ENCODE measurements around the gene TRAPPC10.

TRAPPC10 gene

DNA sequence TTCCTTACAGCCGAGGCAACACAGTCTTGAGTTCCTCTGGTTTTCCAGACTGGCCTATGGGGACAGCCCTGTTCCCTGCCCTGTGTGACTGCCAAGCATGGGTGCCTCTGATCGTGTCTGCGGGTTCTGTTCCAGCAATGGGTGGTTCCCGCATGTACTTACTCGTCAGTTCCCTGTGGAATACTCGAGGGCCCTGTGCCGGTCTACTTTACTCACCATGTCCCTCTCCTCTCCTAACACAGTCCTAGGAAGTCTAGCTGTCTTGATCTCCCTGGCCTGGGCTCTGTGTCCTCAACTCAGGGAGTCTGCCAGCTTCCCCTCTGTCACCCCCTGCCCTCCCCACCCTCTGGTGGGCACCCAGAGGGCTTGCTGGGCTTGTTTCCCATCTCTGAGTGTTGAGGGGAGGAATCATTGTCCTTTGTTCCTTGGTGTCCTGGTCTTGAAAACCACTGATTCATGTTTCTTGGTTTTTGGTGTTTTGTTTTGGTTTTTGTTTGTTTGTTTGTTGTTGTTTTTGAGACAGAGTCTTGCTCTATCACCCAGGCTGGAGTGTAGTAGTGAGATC is 36.0 kb downstream of the TRAPPC10 start:
- DNase-seq: no peak

DNA sequence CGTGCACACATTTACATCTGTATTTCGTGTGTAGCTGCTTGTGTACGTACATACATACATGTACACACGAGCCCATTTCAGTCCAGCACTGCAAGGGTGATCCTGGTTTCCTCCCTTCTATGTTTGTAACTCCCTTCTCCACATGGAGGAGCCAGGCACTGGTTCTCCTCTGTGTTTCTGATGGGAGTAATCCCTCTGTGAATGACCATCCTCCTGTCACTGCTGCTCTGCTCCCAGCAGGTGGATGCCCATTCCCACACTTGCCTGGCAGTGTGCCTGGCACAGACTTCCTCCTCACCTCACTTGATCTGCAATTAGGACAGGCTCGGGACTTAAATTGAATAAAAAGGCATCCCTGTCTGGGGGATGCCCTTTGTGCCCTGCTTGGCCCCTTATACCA is 37.1 kb downstream of the TRAPPC10 start:
- no peak for DNase-seq

DNA sequence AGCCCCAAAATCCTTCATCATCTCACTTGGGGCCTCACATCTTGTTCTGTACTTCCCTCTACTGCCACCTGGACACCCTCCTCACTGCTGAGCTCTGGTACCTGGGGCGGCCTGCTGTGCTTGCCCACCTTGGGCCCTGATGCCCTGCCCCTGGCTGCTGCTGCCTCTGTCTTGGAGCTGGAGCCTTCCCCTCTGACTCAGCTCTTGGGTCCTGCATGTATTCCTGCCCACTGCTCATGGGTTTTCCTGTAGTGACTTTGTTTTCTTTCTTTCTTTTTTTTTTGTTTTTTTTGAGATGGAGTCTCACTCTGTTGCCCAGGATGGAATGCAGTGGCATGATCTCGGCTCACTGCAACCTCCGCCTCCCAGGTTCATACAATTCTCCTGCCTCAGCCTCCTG is 37.5 kb downstream of the TRAPPC10 start:
- DNase-seq: no peak

DNA sequence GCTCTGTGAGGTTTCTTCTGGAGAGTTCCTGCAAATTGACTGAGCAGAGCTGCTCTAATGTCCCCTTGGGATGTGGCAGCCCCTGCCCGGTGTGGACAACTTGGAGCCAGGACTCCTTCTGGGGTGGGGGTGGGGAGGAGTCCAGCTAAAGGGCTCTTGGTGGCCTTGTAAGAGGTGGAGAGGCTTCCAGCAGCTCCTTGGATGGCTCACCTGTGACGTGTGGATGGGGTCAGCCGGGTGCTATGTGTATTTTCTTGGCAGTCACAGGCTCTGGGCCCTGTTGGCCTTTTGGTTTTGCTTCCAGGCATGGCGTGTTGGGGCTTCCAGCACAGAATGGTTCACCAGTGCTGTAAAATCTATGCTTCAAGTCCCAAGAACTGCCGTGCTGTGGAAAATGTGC is 38.2 kb downstream of the TRAPPC10 start:
- no peak for DNase-seq

DNA sequence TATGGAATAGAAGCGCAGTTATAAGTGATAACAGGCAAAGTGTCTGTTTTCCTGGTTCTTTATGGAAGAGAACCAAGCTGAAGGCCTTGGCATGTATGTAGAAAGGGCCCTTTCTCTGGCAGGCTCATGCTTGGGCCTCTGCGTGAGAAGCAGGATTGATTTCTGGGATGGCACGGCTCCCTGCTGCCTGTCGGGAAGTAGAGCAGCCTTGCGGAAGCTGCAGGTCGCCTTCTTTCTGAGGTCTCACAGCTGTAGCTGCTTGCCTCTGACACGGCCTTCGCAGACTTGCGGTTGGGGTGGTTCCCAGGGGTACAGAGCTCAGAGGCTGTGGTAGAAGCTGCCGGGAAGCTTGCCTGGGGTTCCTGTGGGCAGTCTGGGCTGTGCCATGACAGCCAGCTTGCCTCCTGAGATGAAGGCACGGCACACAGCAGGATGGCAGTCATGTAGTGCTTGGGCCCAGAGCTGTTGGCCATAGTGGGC is 39.4 kb downstream of the TRAPPC10 start:
- no peak for DNase-seq

DNA sequence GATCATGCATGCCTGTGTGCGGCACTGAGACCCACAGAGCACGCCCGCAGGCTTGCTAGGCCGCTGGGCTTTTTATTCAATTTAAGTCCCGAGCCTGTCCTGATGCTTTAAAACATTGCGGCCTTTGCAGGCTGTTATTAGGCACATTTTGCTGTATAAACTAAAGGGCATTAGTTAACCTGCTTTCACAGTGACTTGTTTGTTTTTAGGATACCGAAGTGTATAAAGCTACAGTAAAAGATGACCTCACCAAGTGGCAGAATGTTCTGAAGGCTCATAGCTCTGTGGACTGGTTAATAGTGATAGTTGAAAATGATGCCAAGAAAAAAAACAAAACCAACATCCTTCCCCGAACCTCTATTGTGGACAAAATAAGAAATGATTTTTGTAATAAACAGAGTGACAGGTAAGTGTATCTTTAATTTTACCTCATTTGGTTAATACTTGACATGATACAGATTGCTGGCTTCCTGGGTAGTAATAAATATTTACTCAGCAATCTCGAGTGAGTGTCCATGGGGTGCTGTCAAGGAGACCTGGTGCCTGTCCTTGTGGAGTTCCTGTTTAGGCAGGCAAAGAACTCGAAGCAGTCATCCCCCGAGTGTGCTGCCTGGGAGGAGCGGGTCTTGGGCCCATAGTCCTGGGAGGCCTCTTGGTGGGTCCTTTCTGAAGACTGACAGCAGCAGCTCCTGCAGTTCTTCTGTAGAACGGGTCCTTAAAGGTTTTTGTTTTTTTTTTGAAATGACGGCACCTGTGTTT is 40.1 kb downstream of the TRAPPC10 start:
- no peak for DNase-seq

DNA sequence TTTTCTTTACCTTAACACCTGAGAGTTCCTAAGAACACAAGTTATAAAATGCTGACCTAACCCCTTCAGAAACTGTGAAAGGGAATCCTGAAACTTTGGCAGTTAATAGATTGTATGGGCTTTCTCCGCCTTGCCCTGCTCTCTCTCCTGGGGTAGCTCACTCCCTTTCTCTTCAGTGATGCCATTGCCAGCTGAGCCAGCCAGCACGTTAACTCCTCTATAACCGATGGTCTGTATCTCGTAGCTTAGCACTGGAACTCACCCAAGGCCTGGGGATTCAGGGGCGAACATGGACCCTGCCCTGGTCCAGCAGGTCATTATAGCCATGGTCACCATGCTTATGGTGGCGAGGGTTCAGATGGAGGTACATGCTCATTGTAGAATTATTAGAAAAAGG is 40.7 kb downstream of the TRAPPC10 start:
- DNase-seq: no peak

DNA sequence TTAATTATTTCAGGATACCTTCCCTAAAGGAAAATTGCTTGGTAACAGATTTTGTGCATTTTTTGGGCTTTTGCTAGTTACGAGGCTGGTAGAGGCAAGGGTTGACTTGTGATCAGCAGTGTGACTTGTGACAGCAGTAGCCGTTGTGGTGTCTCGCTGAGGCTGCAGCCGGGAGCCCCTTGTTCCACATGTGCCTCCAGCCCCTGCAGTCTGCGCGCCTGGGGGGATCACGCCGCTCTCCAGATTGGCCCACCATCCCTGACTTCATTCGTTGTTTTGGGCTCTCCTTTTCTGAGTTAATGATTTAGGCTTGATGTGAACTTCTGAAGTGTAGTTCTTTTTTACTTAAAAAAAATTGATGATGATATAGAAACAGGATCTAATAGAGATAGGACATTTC is 41.5 kb downstream of the TRAPPC10 start:
- DNase-seq: no peak

DNA sequence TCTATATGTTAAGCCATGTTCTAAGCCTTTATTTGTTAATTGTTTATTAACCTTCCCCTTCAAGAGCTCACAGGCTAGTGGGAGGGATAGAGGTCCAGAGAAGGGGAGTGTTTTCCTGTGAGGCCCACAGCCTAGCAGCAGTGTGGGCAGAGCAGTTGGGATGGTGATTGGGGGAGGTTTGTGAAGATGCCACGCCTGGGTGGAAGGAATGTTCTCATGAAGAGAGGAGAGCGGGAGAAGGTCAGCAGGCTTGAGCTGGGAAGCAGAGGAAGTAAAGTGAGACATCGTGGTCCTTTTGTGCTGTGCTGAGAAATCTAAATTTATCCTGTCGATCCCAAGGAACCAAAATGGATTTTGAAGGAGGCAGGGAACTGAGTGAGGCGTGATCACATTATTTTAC is 42.6 kb downstream of the TRAPPC10 start:
- DNase-seq: no peak

DNA sequence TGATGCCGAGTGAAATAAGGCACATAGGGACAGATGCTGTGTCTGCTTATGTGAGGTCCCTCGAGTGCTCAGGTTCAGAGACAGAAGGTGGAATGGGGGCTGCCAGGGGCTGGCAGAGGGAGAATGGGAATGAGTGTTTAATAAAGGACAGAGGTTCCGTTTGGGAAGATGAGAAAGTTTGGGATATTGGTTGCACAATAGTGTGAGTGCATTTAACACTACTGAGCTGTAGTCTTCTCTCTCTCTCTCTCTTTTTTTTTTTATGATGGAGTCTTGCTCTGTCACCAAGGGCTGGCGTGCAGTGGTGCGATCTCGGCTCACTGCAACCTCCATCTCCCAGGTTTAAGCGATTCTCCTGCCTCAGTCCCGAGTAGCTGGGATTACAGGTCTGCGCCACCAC is 44.9 kb downstream of the TRAPPC10 start:
- DNase-seq: no peak

DNA sequence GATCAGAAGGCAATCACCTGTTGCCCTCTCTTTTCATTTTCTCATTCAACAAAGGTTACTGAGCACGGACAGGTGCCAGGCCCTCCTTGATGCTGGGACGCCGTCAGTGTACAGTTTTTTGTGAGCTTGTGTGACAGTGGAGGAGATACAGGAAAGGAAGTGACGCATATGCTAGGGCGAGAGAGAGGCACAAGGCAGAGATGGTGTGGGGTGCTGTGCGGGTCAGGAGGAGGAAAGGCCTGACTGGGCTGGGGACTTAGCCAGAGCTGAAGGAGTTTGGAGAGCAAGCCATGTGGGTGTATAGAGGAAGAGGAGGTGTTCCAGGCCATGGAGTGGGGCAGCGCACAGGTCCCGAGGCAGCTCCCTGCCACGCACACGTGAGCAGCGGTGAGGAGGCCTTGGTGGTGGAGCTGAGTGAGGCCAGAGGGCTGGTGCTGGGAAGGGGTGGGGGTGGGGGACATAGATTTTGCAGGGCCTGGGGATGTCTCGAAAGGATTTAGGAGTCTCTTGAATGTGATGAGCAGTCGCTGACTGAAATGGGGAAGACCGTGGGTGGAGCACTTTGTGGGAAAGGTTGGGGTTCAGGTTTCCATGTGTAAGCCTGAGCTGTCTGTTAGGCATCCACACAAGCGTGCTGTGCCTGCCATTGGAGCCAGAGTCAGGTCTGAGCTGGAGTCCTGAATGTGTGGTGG is 46.0 kb downstream of the TRAPPC10 start:
- peak; percentile 53 for DNase-seq

DNA sequence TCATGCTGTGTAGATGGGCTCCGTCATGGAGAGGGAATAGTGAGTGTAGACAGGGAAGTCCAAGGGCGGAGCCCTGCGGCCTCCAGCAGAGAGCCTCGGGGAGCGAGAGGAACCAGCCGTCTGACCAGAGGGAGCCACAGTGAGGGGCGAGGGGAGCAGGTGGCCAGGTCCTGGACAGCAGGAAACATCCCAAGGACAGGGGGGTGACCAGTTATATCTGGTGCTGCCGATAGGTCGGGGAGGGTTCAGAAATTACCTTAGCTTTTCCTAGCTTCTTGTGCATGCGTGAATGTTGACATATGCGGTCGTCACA is 46.5 kb downstream of the TRAPPC10 start:
- DNase-seq: no peak

DNA sequence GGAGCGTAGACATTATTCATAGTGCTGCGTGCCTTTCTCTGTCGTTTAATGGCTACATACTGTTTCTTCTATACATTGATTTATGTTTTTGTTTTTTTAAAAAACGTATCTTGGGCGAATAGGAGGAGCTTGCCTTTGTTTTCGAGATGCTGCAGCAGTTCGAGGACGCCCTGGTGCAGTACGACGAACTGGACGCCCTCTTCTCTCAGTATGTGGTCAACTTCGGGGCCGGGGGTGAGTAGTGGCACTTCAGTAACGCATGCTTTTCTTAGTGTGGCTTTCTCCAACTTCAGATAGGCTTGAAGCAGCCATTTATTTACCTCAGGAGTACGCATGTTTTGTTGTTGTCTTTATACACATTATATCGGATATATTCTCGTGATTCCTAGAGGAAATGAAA is 46.9 kb downstream of the TRAPPC10 start:
- DNase-seq: no peak

DNA sequence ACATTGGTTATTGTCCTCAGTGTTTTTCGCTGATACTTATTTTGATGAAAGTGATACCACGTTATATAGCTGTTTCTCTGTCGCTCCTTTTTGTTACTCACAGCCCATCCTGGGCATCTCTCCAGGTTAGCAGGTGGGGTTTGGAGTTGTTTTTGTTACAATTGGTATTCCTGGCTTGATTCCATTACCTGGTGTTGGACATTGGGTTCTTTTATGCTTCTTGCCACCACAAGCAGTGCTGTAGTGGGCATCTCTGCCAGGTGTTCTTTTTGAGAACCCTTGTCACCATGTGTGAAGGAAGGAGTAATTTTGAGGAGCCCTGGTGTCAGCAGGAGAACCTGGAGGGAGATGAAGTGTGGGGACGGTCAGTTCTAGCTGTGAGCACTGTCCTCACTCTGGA is 47.6 kb downstream of the TRAPPC10 start:
- DNase-seq: no peak

DNA sequence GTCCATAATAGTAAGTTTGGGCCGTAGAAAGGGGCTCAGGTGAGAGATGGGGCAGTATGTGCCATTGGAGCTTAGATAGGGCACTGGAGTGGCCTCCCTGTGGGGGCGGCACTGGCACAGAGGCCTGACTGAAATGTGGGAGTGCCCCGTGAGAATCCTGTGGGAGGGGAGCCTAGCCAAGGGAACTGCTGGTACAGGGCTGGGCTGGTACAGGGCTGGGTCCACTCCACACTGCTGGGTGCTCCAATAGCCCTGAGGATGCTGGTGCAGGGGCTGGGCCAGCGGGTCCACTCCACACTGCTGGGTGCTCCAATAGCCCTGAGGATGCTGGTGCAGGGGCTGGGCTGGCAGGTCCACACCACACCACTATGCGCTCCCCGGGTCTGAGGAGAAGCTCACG is 50.3 kb downstream of the TRAPPC10 start:
- DNase-seq: no peak

DNA sequence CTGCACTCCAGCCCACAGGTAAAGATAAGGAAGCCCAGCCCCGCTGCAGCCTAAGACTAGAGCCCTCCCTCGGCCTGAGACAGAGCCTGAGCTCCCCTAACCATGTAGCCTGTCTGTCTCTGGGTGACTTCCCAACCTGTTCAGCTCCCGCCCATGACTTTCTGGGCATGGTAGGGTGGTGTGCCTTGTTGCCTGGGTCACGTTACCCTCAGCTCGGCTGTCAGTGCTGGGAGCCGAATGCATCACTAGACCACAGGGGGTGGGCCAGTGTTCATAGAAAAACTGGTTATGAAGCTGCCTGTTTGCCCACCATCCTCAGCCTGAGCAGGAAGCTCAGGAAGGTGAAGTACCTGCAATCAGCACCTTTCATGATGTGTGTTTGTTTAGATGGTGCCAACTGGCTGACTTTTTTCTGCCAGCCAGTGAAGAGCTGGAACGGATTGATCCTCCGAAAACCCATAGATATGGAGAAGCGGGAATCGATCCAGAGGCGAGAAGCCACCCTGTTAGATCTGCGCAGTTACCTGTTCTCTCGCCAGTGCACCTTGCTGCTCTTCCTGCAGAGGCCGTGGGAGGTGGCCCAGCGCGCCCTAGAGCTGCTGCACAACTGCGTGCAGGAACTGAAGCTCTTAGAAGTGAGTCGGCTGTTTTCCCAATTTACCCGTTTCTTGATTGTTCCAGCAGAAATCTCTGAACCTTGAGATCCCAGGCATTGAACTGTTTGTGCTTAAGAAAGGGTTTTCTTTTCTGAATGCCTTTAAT is 51.2 kb downstream of the TRAPPC10 start:
- DNase-seq: no peak

DNA sequence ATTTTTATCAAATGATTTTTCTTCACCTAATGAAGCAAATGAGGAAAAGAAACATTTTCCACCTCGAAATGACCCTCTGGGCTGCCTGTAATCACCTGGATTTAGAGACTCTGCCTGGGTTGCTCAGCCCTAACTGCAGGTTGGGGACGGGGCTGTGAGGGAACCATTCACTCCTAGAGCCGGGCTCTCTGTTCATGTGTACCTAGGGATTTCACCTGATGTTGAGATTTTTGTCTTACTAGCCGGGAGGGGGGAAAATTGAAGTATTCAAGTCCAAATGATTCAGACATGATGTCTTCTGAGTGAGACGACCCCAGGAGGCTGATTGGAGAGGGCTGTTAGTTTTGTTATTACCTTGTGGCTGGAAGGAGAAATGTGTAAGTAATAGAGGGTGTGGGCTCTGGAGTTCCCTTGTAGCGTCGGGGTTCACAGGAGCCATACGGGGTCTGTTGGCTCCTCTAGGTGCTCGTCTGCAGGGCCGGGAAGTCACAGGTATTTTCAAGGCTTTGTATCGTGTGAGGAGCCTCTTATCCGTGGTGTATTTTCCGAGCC is 52.8 kb downstream of the TRAPPC10 start:
- DNase-seq: no peak

DNA sequence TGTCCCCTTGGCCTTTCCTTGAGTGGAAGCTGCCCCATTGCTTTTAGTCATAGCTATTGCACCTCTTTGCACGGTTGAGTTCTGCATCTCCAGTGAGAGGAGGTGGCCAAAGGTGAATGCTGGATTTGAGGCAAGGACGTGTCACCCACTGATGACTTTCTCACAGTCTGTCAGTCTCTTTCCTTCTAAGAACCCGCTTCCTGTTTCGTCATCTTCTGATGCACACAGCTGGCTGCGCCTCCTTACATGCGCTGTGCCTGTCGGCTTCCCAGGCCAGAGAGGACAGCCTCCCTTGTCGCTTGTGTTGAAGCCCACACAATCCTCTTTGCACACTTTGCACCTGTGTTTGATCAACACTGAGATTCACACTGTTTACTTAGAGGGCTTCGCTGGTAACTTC is 53.3 kb downstream of the TRAPPC10 start:
- DNase-seq: peak; percentile 87

DNA sequence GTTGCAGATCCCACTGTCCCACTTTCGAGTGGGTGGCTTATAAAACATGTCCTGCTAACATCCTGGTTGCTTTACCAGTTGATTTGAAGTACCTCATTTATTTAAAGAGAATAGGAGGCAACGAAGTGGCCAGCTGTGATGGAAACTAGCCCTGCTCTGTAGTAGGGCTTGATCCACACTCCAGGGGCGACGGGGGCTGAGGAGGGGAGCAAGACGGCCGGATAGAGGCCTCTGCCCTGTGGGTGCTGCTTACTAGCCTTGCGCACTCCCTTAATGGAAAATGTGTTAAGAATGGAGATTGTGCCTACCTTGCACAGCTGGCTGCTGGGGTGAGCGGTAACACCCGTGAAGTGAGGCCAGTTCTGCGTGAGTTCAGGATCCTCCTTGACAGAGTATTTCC is 54.0 kb downstream of the TRAPPC10 start:
- DNase-seq: no peak

DNA sequence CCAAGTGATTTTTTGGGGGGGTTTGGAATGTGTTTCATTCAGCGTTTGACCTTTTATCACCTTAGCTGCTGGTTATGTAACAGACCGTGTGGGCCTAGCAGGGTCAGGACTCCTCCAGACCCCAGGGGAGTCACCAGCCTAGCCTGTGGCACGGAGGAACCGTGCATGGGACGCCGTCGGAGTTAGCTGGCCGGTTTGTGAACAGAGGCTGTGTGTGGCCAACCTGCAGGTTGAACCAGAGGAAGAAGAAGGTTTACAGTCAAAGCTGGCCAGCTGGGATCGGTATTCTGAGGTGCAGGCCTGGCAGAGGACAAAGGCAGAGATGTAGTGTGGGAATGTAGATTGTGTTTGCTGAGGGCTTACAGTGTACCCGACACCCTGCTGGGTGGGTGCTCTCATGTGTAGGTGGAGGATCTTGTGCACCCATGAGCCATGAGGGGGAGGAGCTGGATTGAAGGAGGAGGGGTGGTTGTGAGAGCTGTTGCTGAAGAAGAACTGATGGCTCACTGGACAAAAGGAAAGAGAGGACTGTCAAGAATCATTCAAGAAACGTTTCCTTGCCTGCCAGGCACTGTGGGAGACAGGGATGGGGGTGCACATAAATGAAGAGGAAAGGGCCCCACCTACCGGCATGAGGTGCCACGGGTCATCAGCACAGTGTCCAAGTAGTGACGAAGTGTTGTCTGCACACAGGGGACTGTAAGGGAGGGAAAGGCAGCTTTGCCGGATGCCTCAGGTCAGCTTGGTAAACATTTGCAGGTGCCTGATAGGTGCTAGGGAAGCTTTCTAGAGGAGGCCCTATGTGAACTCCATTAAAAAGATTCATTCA is 55.1 kb downstream of the TRAPPC10 start:
- no peak for DNase-seq

DNA sequence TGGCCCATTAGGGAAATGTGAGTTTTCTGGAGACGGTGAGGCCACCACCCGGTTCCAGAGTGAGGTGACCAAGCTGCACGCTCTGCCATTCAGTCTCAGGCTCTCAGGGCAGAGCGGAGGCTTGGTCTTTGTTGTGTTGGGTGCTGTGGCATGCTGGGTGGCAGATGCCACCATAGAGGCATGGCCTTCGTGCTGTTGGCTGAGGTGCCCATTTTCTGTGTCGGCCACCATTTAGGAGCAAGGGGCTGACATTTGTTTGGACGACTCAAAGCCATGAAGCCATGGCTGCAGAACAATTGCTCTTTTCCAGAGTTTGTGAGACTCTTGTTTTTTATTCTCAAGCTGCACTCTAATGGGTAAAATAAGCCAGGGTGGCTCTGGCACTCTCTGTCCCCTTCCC is 58.3 kb downstream of the TRAPPC10 start:
- no peak for DNase-seq

DNA sequence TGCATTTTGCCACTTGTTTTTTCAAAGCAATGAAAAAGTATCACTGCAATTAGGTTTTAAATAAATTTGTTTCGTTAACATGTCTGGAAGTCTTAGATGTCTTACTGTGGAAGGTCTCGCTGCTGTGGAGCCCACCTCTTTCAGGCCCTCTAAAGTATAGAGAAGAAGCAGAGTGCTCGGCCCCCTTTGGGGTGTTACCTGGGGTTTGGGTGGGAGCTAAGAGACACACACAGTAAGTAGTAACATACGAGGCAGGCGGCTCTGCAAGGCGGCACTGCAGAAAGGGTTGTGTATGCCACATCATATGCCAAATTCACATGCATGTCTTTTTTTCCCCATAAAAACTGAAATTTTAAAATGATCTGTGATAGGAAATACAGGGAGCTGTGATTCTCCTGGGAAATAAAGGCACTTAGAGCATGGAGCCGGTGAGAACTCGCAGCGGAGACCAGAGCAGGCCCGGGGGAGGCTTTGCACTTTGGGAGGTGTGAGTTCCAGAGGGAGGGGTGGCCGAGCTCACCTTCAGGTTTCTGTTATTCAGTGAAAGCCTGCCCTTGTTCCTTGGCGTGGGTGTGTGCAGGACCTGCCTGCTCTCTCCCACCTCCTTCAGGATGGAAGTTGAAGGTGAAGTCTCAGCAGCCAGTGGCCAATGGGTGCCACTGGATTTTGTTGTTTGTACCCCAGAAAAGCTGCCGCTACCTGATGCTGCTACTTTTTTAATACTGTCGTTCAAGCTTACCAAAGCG is 59.4 kb downstream of the TRAPPC10 start:
- DNase-seq: no peak

Data from CD4-positive, alpha-beta T cell treated with Interleukin-21 for 1 hour (primary cell).